HG03469 (cell line): ENCODE data around the gene KCNIP4.

ENCODE experiments used
- ATAC-seq: cut with Tn5 transposase; IDR thresholded peaks from one replicate; pipeline ENCODE4 v1.9.1; 2021; ENCODE audit warnings: mild to moderate bottlenecking, moderate library complexity, moderate number of reproducible peaks; ENCODE audit not compliant: unreplicated experiment

Gene KCNIP4

DNA sequence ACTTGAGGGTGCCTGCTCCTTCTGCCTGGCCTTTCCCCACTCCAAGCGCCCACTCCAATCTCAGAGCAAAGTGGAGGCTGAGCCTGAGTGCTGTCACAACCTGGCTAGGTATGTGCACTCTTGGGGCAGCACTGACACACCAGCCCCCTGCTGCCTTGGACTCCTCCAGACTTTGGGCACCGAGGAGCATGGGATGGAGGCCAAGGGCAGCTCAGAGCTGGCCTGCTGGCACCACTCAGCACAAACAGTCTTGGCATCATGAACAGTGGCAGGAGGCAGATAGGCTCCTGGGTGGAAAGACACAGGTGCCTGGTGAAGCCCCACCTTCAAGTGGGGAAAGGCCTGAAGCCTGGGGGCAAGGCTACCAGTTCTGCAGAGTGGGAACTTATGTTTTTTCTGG, 91.8 kb downstream of the KCNIP4 start:
- ATAC-seq: no peak

DNA sequence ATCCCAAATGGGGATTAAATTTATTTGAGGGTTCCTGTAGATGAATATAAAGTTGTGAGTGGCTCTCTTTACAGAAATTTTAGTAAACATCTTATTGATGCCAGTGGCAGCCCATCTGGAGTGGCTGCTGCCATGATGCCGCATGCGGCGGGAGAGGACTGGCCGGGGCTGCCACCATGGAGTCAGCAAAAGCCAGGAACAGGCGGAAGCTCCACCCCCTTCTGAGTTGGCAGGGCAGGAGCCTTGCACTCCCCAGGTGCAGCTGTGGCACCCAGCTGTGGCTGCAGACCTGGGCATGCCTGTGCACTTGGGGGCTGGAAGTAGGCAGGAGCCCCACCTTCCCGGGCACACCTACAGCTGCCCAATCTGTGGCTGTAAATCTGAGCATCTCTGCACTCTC, 92.3 kb downstream of the KCNIP4 start:
- ATAC-seq: no peak

DNA sequence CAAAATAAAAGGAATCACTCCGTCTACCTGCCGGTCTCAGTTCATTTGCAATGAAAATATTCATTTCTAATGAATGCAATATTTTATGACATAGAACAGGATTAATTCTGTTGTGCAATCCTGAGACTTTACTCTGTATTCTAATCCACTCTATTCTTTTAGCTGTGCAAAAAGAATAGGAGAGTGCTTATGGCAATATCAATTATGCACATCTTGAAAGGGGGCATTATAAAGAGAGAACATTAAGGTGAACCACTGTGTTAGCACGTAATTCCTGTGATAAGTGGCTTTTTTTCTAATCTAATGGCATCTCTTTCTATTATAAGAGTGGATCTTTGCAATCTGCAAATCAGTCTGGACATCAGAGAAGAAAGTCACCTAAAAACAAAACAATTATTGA, 99.5 kb downstream of the KCNIP4 start:
- no peak for ATAC-seq

GRCh38 chr4:21848021-21848420, 100.6 kb downstream of the KCNIP4 start:
- ATAC-seq: no peak

GRCh38 chr4:21845663-21846062, 102.9 kb downstream of the KCNIP4 start:
- no peak for ATAC-seq

- no peak for ATAC-seq
Observed at GRCh38 chr4:21835712-21836111, 112.9 kb downstream of the KCNIP4 start.

DNA sequence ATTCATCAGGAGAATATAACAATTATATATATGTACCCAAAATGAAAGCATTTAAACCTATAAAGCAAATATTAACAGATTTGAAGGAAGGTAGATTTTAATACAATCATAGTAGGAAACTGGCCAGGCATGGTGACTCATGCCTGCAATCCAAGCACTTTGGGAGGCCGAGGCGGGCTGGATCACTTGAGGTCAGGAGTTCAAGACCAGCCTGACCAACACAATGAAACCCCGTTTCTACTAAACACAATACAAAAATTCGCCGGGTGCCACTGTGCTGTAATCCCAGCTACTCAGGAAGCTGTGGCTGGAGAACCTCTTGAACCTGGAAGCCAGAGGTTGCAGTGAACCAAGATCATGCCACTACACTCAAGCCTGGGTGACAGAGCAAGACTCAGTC, 118.3 kb downstream of the KCNIP4 start:
- no peak for ATAC-seq

- ATAC-seq: no peak
Observed at GRCh38 chr4:21827575-21827974, 121.0 kb downstream of the KCNIP4 start.

- ATAC-seq: no peak
Observed at GRCh38 chr4:21826071-21826470, 122.5 kb downstream of the KCNIP4 start.

- ATAC-seq: no peak
Observed at GRCh38 chr4:21819086-21819485, 129.5 kb downstream of the KCNIP4 start.

DNA sequence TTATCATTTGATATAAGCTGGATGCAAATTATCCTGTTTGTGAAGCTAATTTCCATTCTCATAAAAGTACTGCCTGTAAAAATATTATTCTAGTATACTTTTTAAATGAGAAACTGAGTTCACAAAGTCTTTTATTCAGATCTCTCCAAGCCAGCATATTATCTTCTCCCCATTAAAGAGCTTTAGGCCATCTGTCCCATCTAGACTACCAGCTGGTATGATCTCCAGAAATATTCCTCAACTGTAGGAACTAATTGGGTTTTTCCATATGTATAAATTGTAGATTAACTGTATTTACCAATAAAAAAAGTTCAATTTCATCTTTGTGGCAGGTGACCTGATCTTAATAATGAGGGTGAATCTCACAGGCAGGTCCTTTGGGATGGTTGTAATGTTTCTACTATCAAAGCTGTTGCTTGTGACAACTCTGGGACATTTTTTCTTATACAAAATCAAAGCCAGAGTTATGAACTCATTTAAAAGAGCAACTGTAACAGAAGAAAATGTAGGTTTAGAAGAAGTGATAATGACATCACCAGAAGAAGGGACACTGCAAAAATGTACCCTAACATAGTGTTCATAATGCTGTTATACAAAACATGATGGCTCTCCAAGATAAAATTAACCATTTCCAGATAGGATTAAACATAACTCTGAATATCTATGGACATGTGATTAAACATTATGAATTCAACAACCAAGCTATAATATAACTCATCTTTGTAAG, 132.8 kb downstream of the KCNIP4 start:
- ATAC-seq: no peak

DNA sequence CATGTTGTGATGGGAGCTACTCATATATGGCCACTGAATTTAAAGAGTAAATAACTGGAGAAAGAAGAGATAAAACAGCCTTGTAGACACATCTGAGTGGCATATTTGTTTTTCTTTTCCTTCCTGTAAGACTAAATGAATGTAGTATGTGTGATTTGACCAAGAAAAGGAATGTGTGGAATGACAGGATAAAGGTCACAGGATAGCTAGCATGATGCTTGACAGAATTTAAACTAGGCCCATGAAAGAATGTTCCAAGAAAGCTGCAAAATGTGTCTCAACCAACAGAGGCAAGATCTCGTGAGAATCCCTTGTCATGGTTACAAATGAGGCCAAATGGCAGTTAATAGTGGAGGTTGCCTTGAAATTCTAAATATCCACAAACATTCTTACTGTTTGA, 137.0 kb downstream of the KCNIP4 start:
- no peak for ATAC-seq

DNA sequence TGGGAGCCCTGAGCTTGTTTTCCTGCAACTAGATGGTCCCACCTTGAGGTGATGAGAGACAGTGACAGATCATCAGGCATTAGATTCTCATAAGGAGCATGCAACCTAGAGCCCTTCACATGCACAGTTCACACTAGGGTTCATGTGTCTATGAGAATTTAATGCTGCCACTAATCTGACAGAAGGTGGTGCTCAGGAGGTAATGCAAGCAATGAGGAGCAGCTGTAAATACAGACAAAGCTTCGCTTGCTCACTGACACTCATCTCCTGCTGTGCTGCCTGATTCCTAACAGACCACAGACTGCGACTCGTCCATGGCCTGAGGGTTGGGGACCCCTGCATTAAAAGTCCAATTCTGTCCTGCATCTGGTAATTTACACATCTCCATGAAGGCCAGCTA, 141.6 kb downstream of the KCNIP4 start:
- ATAC-seq: no peak

DNA sequence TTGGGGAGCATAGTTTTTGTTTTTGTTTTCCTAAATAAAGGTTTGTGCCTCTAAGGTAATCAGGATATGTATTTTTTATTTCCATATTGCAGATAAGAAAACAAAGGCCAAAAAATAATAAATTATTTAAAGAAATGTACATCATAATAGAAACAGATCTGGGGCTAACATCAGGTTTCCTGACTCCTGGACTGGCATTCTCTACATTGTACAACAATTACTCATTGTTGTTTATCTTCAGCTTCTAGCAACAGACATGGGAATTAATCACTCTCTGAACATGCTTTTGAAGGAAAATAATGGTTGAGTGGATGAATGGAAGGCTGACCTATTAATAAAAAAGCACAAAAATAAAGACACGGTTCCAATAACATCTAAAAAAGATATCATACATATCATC, 146.2 kb downstream of the KCNIP4 start:
- no peak for ATAC-seq

DNA sequence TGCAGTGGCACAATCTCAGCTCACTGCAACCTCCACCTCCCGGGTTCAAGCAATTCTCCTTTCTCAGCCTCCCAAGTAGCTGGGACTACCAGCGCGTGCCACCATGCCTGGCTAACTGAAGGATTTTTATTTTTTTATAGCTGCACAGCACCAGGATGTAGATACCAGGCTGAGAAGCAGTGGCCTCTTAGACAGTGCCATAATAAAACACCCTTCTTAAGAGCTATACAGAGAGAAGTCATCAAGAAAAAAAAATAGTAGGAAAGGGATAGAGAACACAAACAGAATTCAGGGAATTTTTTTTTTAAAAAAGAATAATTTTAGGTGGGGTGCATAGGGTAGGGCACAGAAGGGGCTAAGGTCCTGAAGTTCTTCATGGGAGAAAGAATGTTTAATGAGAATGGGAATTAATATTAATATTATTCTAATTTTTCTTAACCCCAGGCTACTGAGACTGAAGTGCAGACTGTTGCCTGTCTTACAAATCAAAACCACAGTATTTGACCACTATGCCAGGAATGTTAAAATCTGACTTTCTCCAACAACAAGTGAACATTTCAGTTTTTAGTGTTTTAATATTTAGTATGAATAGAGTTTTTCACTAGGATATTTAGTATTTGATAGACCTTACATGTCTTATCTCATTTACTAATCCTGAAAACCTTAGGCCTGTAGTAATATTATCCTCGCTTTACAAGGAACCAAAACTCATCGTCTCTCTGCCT, 146.7 kb downstream of the KCNIP4 start:
- ATAC-seq: no peak

DNA sequence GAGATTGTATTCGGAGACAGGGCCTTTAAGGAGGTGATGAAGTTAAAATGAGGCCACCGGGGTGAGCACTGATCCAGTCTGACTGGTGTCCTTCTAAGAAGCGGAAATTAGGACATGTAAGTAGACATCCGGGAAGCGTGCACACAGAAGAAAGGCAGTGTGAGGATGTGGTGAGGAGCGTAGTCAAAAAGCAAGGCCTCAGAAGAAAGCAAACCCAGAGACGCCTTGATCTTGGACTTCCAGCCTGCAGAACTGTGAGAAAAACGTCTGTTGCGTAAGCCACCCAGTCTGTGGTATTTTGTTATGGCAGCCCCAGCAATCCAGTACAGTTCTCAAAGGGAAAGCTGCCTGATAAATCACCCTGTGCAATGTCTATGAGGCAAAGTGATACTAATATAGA, 153.5 kb downstream of the KCNIP4 start:
- no peak for ATAC-seq

DNA sequence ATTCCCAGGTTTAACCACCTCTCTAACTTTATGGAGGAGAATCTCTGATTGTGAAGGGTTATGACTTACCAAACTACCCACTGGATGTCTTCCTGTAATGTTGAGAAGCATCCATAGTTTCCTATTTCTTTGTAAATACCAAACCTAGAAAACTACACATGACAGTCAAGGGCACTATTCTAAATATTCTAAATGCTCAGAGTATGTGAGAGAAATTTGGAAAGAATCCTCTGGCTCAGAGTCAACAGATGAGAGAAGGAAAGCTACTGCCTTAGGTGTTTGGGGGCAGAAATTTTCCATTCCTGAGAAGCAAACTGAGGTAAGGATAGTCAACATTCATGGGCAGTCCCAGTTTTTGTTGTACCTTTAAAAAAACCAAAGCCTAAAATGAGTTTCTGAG, 155.8 kb downstream of the KCNIP4 start:
- ATAC-seq: no peak

- ATAC-seq: no peak
Observed at GRCh38 chr4:21790438-21791029, 158.0 kb downstream of the KCNIP4 start.

- ATAC-seq: no peak
Observed at GRCh38 chr4:21780148-21780547, 168.4 kb downstream of the KCNIP4 start.

DNA sequence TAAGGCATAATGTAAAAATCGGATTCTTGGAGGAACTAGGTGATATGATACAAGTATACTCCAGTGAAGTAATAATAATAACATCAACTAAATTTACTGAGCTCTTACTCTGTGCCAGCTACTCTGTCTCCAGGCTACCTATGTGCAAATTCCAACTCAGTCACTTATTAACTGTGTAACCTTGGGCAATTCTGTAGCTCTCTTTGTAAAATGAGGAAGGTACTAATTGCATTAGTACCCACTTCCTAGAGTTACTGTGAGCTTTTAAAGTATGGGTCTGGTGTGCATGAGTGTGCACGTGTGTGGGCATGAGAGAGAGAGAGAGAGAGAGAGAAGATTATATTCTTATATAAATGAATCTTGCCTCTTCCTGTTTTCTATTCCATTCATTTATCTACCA, 169.9 kb downstream of the KCNIP4 start:
- no peak for ATAC-seq

GRCh38 chr4:21775703-21776102, 172.9 kb downstream of the KCNIP4 start:
- no peak for ATAC-seq
